NCI-H1048 (cell line): ENCODE measurements around the gene ZNF74.
"Not testable (repeated sequence)": the region's sequence is repeated elsewhere in the genome, so short reads cannot be mapped to it uniquely, and the experiment has no call there.

ENCODE experiments used
- DNase-seq: peaks from one replicate; lab custom pipeline; 2025; lab: John Stamatoyannopoulos, UW

Gene ZNF74

GRCh38 chr22:20393705-20394476 is at the start of gene ZNF74:
TSS of gene ZNF74 (plus strand) at chr22:20394151. CDS start at chr22:20394629, 478 bp downstream.
- DNase-seq, result peak; percentile 67

GRCh38 chr22:20346553-20346952 is 47.4 kb upstream of the ZNF74 start:
- DNase-seq, result not testable (repeated sequence)

DNA sequence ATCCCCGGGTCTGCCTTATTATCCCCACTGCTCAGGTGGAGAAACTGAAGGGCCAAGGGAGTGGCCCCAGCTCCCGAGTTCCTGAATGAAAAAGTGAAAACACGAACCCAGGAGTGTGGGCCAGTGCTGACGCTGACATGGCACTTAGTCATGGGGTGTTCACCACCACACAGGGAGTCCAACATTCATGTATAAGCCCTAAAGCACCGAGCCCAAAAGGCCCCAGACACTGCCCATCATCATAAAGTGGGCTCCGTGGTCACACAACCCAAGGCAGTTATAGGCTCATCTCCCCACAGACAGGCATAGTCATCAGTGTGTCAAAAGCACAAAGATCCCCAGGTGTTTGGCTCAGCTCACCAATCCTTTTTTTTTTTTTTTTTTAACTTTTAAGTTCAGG is 41.4 kb upstream of the ZNF74 start:
- DNase-seq, result not testable (repeated sequence)

DNA sequence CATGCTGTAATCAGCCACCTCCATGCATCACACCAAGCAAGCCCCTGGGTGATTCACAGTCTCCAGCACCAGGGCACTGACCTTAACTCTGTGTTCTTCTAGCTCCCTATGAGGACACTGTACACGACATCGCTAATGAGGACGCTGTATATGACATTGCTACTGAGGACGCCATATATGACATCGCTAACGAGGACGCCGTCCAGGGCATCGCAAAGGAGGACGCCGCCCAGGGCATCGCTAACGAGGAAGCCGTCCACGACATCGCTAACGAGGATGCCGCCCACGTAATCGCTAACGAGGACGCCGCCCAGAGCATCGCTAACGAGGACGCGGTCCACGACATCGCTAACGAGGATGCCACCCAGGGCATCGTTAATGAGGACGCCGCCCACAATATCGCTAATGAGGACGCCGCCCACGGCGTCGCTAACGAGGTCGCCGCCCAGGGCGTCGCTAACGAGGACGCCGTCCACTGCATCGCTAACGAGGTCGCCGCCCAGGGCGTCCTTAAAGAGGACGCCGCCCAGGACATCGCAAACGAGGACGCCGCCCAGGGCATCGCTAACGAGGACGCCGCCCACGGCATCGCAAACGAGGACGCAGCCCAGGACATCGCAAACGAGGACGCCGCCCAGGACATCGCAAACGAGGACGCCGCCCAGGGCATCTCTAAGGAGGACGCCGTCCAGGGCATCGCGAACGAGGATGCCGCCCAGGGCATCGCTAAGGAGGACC is 39.5 kb upstream of the ZNF74 start:
- no peak for DNase-seq

GRCh38 chr22:20355939-20356636 is 37.9 kb upstream of the ZNF74 start:
- not testable (repeated sequence) for DNase-seq

DNA sequence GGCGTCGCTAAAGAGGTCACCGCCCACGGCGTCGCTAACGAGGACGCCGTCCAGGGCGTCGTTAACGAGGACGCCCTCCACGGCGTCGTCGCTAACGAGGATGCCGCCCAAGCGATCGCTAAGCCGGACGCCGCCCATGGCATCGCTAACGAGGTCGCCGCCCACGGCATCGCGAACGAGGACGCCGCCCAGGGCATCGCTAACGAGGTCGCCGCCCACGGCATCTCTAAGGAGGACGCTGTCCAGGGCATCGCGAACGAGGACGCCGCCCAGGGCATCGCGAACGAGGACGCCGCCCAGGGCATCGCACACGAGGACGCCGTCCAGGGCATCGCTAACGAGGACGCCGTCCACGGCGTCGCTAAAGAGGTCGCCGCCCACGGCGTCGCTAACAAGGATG is 37.0 kb upstream of the ZNF74 start:
- DNase-seq, result not testable (repeated sequence)

DNA sequence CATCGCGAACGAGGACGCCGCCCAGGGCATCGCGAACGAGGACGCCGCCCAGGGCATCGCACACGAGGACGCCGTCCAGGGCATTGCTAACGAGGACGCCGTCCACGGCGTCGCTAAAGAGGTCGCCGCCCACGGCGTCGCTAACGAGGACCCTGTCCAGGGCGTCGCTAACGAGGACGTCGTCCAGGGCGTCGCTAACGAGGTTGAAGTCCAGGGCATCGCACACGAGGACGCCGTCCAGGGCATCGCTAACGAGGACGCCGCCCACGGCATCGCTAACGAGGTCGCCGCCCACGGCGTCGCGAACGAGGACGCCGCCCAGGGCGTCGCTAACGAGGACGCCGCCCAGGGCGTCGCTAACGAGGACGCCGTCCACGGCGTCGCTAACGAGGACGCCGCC is 36.0 kb upstream of the ZNF74 start:
- DNase-seq, result not testable (repeated sequence)

DNA sequence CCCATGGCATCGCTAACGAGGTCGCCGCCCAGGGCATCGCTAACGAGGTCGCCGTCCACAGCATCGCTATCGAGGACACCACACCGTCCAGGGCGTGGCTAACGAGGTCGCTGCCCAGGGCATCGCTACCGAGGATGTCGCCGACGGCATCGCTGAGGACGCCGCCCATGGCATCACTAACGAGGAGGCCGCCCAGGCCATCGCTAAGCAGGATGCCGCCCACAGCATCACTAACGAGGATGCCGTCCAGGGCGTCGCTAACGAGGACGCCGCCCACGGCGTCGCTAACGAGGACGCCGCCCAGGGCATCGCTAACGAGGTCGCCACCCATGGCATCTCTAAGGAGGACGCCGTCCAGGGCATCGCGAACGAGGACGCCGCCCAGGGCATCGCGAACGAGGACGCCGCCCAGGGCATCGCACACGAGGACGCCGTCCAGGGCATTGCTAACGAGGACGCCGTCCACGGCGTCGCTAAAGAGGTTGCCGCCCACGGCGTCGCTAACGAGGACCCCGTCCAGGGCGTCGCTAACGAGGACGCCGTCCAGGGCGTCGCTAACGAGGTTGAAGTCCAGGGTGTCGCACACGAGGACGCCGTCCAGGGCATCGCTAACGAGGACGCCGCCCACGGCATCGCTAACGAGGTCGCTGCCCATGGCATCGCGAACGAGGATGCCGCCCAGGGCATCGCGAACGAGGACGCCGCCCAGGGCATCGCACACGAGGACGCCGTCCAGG is 35.3 kb upstream of the ZNF74 start:
- not testable (repeated sequence) for DNase-seq

DNA sequence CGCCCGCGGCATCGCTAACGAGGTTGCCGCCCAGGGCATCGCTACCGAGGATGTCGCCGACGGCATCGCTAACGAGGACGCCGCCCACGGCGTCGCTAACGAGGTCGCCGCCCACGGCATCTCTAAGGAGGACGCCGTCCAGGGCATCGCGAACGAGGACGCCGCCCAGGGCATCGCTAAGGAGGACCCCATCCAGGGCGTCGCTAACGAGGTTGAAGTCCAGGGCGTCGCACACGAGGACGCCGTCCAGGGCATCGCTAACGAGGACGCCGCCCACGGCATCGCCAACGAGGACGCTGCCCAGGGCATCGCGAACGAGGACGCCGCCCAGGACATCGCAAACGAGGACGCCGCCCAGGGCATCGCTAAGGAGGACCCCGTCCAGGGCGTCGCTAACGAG is 33.7 kb upstream of the ZNF74 start:
- not testable (repeated sequence) for DNase-seq

- DNase-seq, result not testable (repeated sequence)
These were observed 32.8 kb upstream of the ZNF74 start for GRCh38 chr22:20360866-20361751.

GRCh38 chr22:20361752-20362229 is 32.2 kb upstream of the ZNF74 start:
- DNase-seq, result not testable (repeated sequence)

GRCh38 chr22:20362403-20362802 is 31.5 kb upstream of the ZNF74 start:
- DNase-seq, result not testable (repeated sequence)

DNA sequence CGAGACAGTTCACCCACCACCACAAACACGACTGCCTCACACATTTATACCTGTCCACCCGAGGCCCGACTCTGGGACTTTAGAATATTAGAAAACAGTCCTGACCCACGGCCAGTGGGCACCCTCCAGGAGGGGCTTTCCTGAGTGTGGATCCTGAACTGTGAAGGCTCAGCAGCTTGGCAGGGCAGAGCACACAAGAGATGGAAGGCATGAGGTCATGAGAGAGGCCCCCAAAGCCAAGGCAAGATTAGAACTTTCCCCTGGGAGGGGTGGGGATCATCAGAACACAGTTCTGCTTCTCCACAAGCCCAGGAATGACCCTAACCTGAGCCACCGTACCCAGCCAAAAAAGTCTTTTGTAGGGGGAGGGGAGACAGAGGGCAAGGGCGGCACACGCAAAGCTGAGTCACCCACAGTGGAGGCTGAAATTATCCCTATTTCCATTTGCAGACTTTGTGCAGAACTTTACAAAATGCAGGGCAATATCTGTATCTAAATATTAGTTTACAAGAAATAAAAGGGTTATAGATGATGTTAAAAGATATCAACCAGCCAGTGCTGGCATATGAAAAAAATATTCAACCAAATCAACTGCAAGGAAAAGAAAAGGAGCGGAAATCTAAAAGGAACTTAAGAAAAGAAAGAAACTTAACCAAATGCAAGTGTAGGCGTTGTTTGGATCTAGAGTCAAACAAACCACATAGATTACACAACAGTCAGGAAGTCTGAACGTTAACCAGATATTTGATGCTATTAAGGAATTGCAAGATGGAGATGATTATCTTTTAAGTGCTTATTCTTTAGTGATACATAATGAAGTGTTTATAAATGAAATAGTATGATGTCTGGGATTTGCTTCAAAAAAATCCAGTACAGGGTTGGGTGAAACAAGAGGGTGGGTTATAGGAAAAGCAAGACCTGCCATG is 29.4 kb upstream of the ZNF74 start:
- not testable (repeated sequence) for DNase-seq

DNA sequence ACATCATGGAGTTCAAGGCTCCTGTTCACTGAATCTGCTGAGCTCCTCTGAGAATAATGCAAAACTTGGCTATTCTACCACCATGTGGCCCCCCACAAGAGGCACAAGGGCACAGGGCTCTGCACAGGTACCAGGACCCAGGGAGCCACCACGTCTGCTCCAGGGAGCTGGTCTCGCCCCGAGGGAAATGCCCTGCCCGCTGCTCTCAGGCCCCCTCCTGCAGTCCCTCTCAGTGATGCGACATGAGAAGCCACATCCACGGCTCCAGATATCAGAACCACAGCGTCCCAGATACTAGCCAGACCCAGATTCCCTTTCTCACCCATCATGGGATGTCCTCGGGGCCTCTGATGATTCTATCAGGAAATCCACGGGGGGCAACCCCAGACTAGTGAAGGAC is 27.1 kb upstream of the ZNF74 start:
- DNase-seq, result not testable (repeated sequence)

GRCh38 chr22:20368875-20369274 is 25.1 kb upstream of the ZNF74 start:
- not testable (repeated sequence) for DNase-seq

- not testable (repeated sequence) for DNase-seq
These were observed 22.3 kb upstream of the ZNF74 start for GRCh38 chr22:20371687-20372086.

DNA sequence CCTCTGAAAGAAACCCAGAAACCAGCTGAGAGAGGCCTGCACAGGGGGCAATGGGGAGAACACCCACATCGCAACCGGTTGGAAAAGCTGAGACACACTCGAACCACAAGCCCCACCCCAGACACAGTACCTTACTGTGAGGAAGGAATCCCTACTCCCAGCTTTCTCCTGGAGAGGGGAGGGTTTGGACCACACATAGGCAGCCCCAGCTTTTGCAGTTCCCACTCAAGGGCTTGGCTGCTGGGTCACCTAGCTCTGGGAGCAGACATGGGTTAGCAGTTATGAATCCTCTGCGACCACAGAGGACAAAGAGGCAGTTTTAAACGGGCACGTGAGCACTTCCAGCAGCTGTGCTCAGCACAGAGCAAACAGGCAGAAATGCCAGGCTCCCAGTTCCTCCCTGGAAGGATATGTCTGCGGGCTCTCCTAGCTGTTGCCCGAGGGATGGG is 21.5 kb upstream of the ZNF74 start:
- not testable (repeated sequence) for DNase-seq

- DNase-seq, result not testable (repeated sequence)
These were observed 20.7 kb upstream of the ZNF74 start for GRCh38 chr22:20373195-20373706.

DNA sequence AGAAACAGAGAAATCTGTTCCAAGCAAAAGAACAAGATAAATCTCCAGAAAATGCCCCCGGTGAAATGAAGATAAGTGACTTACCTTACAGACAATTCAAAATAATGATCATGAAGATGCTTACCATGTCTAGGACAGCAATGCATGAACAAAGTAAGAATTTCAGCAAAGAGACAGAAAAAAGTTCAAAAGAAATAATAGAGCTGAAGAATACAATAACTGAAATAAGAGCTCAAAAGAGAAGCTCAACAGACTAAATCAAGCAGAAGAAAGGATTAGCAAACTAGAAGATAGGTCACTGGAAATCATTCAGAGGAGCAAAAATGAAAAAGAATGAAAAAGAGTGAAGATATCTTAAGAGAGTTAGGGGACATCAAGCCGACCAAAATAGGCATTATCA is 19.8 kb upstream of the ZNF74 start:
- not testable (repeated sequence) for DNase-seq
